NCI-H1092 treated with DMSO at 0.1 percent for 48 hours (cell line): ENCODE results near the gene EMC9.

Source experiments
- DNase-seq: peaks from one replicate; lab custom pipeline; 2025; lab: John Stamatoyannopoulos, UW

EMC9 gene

GRCh38 chr14:24177041-24177825 is 35.8 kb upstream of the EMC9 start:
- no peak for DNase-seq

GRCh38 chr14:24176599-24176998 is 35.2 kb upstream of the EMC9 start:
- no peak for DNase-seq

- no peak for DNase-seq
Measured at GRCh38 chr14:24172871-24173281, 31.5 kb upstream of the EMC9 start.

- DNase-seq: no peak
Measured at GRCh38 chr14:24172261-24172860, 31.0 kb upstream of the EMC9 start.

- DNase-seq: peak; percentile 96
Measured at GRCh38 chr14:24171422-24172260, 30.2 kb upstream of the EMC9 start, which contains the start of gene REC8. Gene REC8, plus strand, starts transcription at chr14:24172080. Its CDS starts 473 bp downstream, at chr14:24172553.

GRCh38 chr14:24167469-24168114 is 26.2 kb upstream of the EMC9 start:
- no peak for DNase-seq

GRCh38 chr14:24165785-24166184 is 24.4 kb upstream of the EMC9 start:
- no peak for DNase-seq

- no peak for DNase-seq
Measured at GRCh38 chr14:24164518-24164991, 23.2 kb upstream of the EMC9 start.

GRCh38 chr14:24162093-24162492 is 20.7 kb upstream of the EMC9 start:
- no peak for DNase-seq

- DNase-seq: peak; percentile 89
Measured at GRCh38 chr14:24160850-24161804, 19.7 kb upstream of the EMC9 start, which contains the start of gene IRF9. Gene IRF9, plus strand, starts transcription at chr14:24161265. Its CDS starts 880 bp downstream, at chr14:24162145.

- no peak for DNase-seq
Measured at GRCh38 chr14:24160499-24160849, 19.1 kb upstream of the EMC9 start.

GRCh38 chr14:24159777-24160498 is 18.5 kb upstream of the EMC9 start:
- DNase-seq: no peak

- no peak for DNase-seq
Measured at GRCh38 chr14:24157331-24157730, 15.9 kb upstream of the EMC9 start.

GRCh38 chr14:24156840-24157239 is 15.4 kb upstream of the EMC9 start:
- DNase-seq: no peak

- no peak for DNase-seq
Measured at GRCh38 chr14:24155100-24155499, 13.7 kb upstream of the EMC9 start.

- DNase-seq: no peak
Measured at GRCh38 chr14:24151404-24152080, 10.2 kb upstream of the EMC9 start.

GRCh38 chr14:24150993-24151392 is 9.6 kb upstream of the EMC9 start:
- DNase-seq: no peak

GRCh38 chr14:24150567-24150966 is 9.2 kb upstream of the EMC9 start:
- DNase-seq: no peak

- no peak for DNase-seq
Measured at GRCh38 chr14:24150061-24150460, 8.7 kb upstream of the EMC9 start.
